HepG2 (cell line): Measurements from ENCODE around the gene ABHD2. TPM values are rescaled to one million over a fixed set of nuclear protein-coding genes. Genes with fewer than 3 reads are reported as not detected.

ENCODE experiments used
- ATAC-seq: fragments of 200-7000 bp; cut with Tn5 transposase; 3 replicates; pipeline ENCODE4 v1.9.1; 2020; ENCODE audit warnings: mild to moderate bottlenecking, moderate library complexity
- BruUV-seq: library from RNA; stranded (reverse); fragments of 400-500 nt; replicated peaks from 2 replicates; lab custom pipeline; 2021; lab: Mats Ljungman, UMichigan
- CTCF ChIA-PET: fragments of 300-600 bp; formaldehyde crosslinking; extraction: SDS; loops from one replicate; lab custom pipeline; 2021; ENCODE audit warnings: low total read pairs, inconsistent platforms, low intra/inter-chr PET ratio; lab: Yijun Ruan, JAX
- POLR2A ChIA-PET: fragments of 350-600 bp; sonication (Branson Sonifier 250); formaldehyde crosslinking; loops from one replicate; lab custom pipeline; 2020; ENCODE audit warnings: antibody characterized with exemption, inconsistent platforms; lab: Yijun Ruan, JAX
- DNase-seq: peaks from one replicate; pipeline ENCODE4 v3.0.0-alpha.2; 2015; ENCODE audit warnings: low spot score
- FAIRE-seq: peaks from 3 replicates; lab custom pipeline; 2011; peaks lifted over from hg19 to GRCh38; lab: Jason Lieb, UNC
- H2AFZ ChIP-seq: one replicate; pipeline ENCODE4 v1.6.1; 2011; ENCODE audit warnings: low read length, inconsistent platforms
- H3K27ac ChIP-seq: fragments of 300-600 bp; 3 replicates; pipeline ENCODE4 v1.8.0; 2011; ENCODE audit warnings: mixed run types, mild to moderate bottlenecking, mixed read lengths, low read length, inconsistent platforms; ENCODE audit not compliant: insufficient read depth; ENCODE audit errors: extremely low read length
- H3K27me3 ChIP-seq, 2 experiments: fragments of 200-600 bp in 1 of 2; 2 replicates in 1 of 2; 3 replicates in 1 of 2; pipeline versions ENCODE4 v1.6.0 to v1.8.0; 2011; ENCODE audit warnings: low read length in 2 of 2, mild to moderate bottlenecking in 2 of 2, moderate library complexity in 2 of 2, inconsistent platforms in 1 of 2; ENCODE audit not compliant: insufficient read depth in 2 of 2, control insufficient read depth in 1 of 2
- H3K36me3 ChIP-seq, 2 experiments: fragments of 200-600 bp in 1 of 2; replicated peaks in 1 of 2; 2 replicates in 1 of 2; 3 replicates in 1 of 2; pipeline versions ENCODE4 v1.5.1 to v1.8.0; 2011; ENCODE audit warnings: low read length in 2 of 2, inconsistent platforms in 1 of 2; ENCODE audit not compliant: insufficient read depth in 2 of 2, control insufficient read depth in 1 of 2
- H3K4me1 ChIP-seq: 2 replicates; pipeline ENCODE4 v1.5.1; 2012; ENCODE audit warnings: low read length, inconsistent platforms; ENCODE audit not compliant: insufficient read depth
- H3K4me2 ChIP-seq: 2 replicates; pipeline ENCODE4 v1.6.0; 2011; ENCODE audit warnings: low read depth, low read length, inconsistent platforms
- H3K4me3 ChIP-seq, 3 experiments: fragments of 200-600 bp in 1 of 3; sonication (generic), shearing (Covaris generic) in 1 of 3; replicated peaks in 1 of 3; 2 replicates each; pipeline ENCODE4 v1.5.1; 2011 to 2016; ENCODE audit warnings: low read length in 3 of 3, inconsistent platforms in 2 of 3, low read depth in 2 of 3, mild to moderate bottlenecking in 2 of 3, control low read depth in 1 of 3, mixed read lengths in 1 of 3; ENCODE audit not compliant: insufficient read depth in 1 of 3
- H3K79me2 ChIP-seq: one replicate; pipeline ENCODE4 v1.6.1; 2011; ENCODE audit warnings: low read length, inconsistent platforms; ENCODE audit not compliant: insufficient read depth
- H3K9ac ChIP-seq: 2 replicates; pipeline ENCODE4 v1.6.0; 2011; ENCODE audit warnings: mild to moderate bottlenecking, low read depth, low read length, inconsistent platforms; ENCODE audit not compliant: insufficient read depth
- H3K9me3 ChIP-seq: 2 replicates; pipeline ENCODE4 v1.5.1; 2012; ENCODE audit warnings: mild to moderate bottlenecking, low read length
- H4K20me1 ChIP-seq: 2 replicates; pipeline ENCODE4 v1.6.0; 2011; ENCODE audit warnings: inconsistent platforms, mild to moderate bottlenecking, low read length, moderate library complexity; ENCODE audit not compliant: insufficient read depth
- ARNT2 ChIP-seq: sonication (generic); formaldehyde crosslinking; IDR thresholded peaks from 2 replicates; pipeline ENCODE4 v1.8.0; 2022; ENCODE audit warnings: mild to moderate bottlenecking, low read depth, missing genetic modification reagents, moderate library complexity
- SNAI1 ChIP-seq: sonication (generic); formaldehyde crosslinking; IDR thresholded peaks from 2 replicates; pipeline ENCODE4 v1.5.0; 2020; ENCODE audit warnings: mild to moderate bottlenecking, missing genetic modification reagents, borderline replicate concordance
- ZFX ChIP-seq: sonication (generic); formaldehyde crosslinking; IDR thresholded peaks from 2 replicates; pipeline ENCODE4 v1.4.0; 2020; ENCODE audit warnings: mild to moderate bottlenecking, low read depth, missing genetic modification reagents, moderate library complexity
- ZNF263 ChIP-seq: sonication (generic); formaldehyde crosslinking; IDR thresholded peaks from 2 replicates; pipeline ENCODE4 v1.4.0; 2020; ENCODE audit warnings: missing genetic modification reagents
- ZNF296 ChIP-seq: sonication (generic); formaldehyde crosslinking; conservative IDR thresholded peaks from 2 replicates; pipeline ENCODE4 v1.5.0; 2020; ENCODE audit warnings: mild to moderate bottlenecking, missing genetic modification reagents
- ZNF75D ChIP-seq: sonication (generic); formaldehyde crosslinking; IDR thresholded peaks from 2 replicates; pipeline ENCODE4 v1.8.1; 2023; ENCODE audit warnings: missing genetic modification reagents, mild to moderate bottlenecking, borderline replicate concordance
- WGBS: methylation state at CpG from one replicate; pipeline ENCODE4 v1.1.6; 2017; ENCODE audit warnings: low lambda C conversion rate; 5-methylcytosine and 5-hydroxymethylcytosine counted together
- in situ Hi-C: cut with HindIII; loops from 2 replicates; pipeline ENCODE4 v1.10.0; 2017; ENCODE audit warnings: low pct_unique_long_range_greater_than_20kb; ENCODE audit not compliant: extremely low pct_ligation_motif_present
- intact Hi-C: fragments of 100-400 bp; cut with micrococcal nuclease; formaldehyde crosslinking; loops from one replicate; pipeline ENCODE4 v1.10.0; 2022; ENCODE audit not compliant: unreplicated experiment
- polyA plus RNA-seq, 8 experiments: library from polyadenylated mRNA; depleted of rRNA in 3 of 8; stranded (reverse) in 7 of 8; unstranded in 1 of 8; fragments of >200 nt; fragmentation: Illumina TruSeq in 4 of 8; extraction: Trizol in 4 of 8; gene quantifications; 2 replicates each; pipeline versions ENCODE4 v1.2.1 to v1.2.3, GENCODE V29; 2011 to 2016; ENCODE audit warnings: low read depth in 4 of 8, missing spikeins in 1 of 8, mixed read lengths in 1 of 8; ENCODE audit not compliant: insufficient read depth in 1 of 8
- total RNA-seq, 5 experiments: library from RNA; depleted of rRNA; stranded (reverse); fragments of >200 nt; fragmentation: Illumina TruSeq; extraction: Trizol; gene quantifications; 2 replicates each; pipeline ENCODE4 v1.2.3, GENCODE V29; 2016; ENCODE audit warnings: low read depth in 1 of 5
- TF ChIP-seq, protein P1 (sequence below): sonication (generic); formaldehyde crosslinking; IDR thresholded peaks from 2 replicates; pipeline ENCODE4 v1.5.0; 2020; ENCODE audit warnings: mild to moderate bottlenecking, missing genetic modification reagents, borderline replicate concordance

Gene ABHD2
- total and polyA plus RNA-seq, 2 of the 13 experiments (the other 11 are each of a cell fraction or from before 2014, with no cell fraction given), result 14.8 to 22.4 TPM

DNA sequence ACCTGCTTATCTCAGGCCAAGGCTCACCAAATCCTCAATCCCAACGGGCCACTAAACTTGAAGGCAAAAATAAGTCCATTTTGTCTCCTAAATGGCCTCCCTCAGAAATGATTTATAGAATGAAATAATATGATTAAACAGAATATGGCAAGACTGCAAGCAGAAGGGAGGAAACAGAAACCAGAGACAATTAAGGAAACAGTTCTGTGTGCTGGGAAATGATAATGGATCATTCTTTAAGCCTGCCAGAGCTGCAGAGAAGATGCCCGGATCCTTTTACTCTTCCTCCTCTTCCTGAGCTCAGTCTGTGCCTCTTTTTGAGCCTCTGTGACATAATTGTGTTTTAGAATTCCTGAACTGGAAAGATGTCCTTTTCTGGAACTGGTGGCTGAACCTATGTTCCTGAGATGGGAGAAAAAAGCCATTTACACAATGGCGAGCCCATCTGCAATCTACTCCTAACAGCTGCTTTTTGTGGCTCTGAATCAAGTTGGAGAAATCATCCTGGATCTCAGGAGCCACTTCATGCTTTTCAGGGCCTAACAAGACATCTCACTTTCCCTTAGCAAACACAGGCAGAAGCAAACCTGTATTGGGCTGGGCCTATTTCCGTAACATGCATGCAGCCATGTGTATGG lies 2.8 kb upstream of the ABHD2 start:
- no peaks in the 10 kb centered on the region for H3K9me3 ChIP-seq
- CTCF ChIA-PET, result no interaction called here
- H3K27ac ChIP-seq, result no peak overlapping the region
- intact Hi-C loops (no loop called here), in situ Hi-C loops (no loop called here)
- H4K20me1 ChIP-seq, result no peaks in the 10 kb centered on the region
- H3K79me2 ChIP-seq, result peaks cover 10% of the 10 kb centered on the region
- FAIRE-seq (no peak), DNase-seq (no peak), ATAC-seq (no peak)
- BruUV-seq, result no TSS peak
- H3K4me2 ChIP-seq, result no peak overlapping the region; the same call in 1 of the 2 replicates
- POLR2A ChIA-PET, result no interaction called here
- peaks cover 53% of the 10 kb centered on the region for H3K4me1 ChIP-seq
- no peaks in the 10 kb centered on the region for H3K27me3 ChIP-seq
- no peaks in the 10 kb centered on the region for H3K36me3 ChIP-seq
- no peak for TF ChIP-seq ZNF296
- no peak for TF ChIP-seq ZNF263 (CRISPR knock-in tag)
- TF ChIP-seq ZNF75D (CRISPR knock-in tag), result no peak
- TF ChIP-seq ZFX (CRISPR knock-in tag), result 0 out of 2 replicates have a peak, but pooled peaks have one; percentile 20
- TF ChIP-seq ARNT2, result no peak
- TF ChIP-seq, protein P1, sequence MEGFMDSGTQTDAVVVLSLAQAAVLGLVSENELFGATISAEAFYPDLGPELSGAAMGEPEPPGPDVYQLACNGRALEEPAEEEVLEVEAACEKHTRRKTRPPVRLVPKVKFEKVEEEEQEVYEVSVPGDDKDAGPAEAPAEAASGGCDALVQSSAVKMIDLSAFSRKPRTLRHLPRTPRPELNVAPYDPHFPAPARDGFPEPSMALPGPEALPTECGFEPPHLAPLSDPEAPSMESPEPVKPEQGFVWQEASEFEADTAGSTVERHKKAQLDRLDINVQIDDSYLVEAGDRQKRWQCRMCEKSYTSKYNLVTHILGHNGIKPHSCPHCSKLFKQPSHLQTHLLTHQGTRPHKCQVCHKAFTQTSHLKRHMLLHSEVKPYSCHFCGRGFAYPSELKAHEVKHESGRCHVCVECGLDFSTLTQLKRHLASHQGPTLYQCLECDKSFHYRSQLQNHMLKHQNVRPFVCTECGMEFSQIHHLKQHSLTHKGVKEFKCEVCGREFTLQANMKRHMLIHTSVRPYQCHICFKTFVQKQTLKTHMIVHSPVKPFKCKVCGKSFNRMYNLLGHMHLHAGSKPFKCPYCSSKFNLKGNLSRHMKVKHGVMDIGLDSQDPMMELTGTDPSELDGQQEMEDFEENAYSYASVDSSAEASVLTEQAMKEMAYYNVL (CRISPR knock-in tag), result no peak
- TF ChIP-seq SNAI1 (CRISPR knock-in tag), result no peak
- H3K4me3 ChIP-seq, result no peak overlapping the region
- 65% methylated on average over 4 of the region's 4 CpGs for WGBS
- no peak overlapping the region for H3K9ac ChIP-seq
- peak overlapping the region; percentile 68 for H2AFZ ChIP-seq
